H1 (cell line): ENCODE measurements around the gene FAT1. TPM values are rescaled to one million over a fixed set of nuclear protein-coding genes. Genes with fewer than 3 reads are reported as not detected.
A peak's percentile ranks its signal among the peaks of the same experiment; 100 is the strongest.

Source experiments
- BACH1 ChIP-seq: IDR thresholded peaks from 2 replicates; pipeline ENCODE4 v1.6.1; 2012; ENCODE audit warnings: low read length, improper control_type of control experiment
- BRCA1 ChIP-seq: IDR thresholded peaks from 2 replicates; pipeline ENCODE4 v1.6.1; 2012; ENCODE audit warnings: low read depth, low read length, improper control_type of control experiment
- CEBPB ChIP-seq: IDR thresholded peaks from 2 replicates; pipeline ENCODE4 v1.6.1; 2012; ENCODE audit warnings: low read depth, low read length
- NANOG ChIP-seq: IDR thresholded peaks from 2 replicates; pipeline ENCODE4 v1.6.1; 2011; ENCODE audit warnings: low read length, low read depth, mild to moderate bottlenecking, inconsistent platforms; ENCODE audit not compliant: insufficient read depth, poor library complexity, severe bottlenecking
- SP2 ChIP-seq: IDR thresholded peaks from 2 replicates; pipeline ENCODE4 v1.6.1; 2012; ENCODE audit warnings: mild to moderate bottlenecking, low read length, inconsistent platforms
- polyA plus RNA-seq, 7 experiments: library from polyadenylated mRNA; depleted of rRNA in 3 of 7; stranded (reverse) in 5 of 7; unstranded in 2 of 7; fragments of >200 nt in 5 of 7; fragments of 200-250 nt in 2 of 7; gene quantifications; 1 replicate in 5 of 7; 2 replicates in 1 of 7; 4 replicates in 1 of 7; pipeline versions ENCODE4 v1.2.1 to v1.2.3, GENCODE V29; 2011 to 2013; ENCODE audit warnings: missing spikeins in 2 of 7, mixed read lengths in 2 of 7
- total RNA-seq: library from RNA; stranded (reverse); fragmentation: NEBNext Ultra II Directional; extraction: Animal tissue kit (Norgen Biotek cat#: 25700); gene quantifications from 2 replicates; pipeline ENCODE4 v1.2.1, GENCODE V29; 2021
- TF ChIP-seq, protein P1 (sequence below): IDR thresholded peaks from 2 replicates; pipeline ENCODE4 v1.6.1; 2012; ENCODE audit warnings: inconsistent platforms
- TF ChIP-seq, protein P2 (sequence below): IDR thresholded peaks from 2 replicates; pipeline ENCODE4 v1.6.1; 2012; ENCODE audit warnings: low read length, inconsistent platforms
- TF ChIP-seq, protein P3 (sequence below), 3 experiments: IDR thresholded peaks; 1 replicate in 2 of 3; 2 replicates in 1 of 3; pipeline versions ENCODE4 v1.5.1 to v1.6.1; 2011; ENCODE audit warnings: low read length in 3 of 3, mild to moderate bottlenecking in 3 of 3, inconsistent platforms in 2 of 3, low read depth in 1 of 3, moderate library complexity in 1 of 3; ENCODE audit not compliant: insufficient read depth in 1 of 3; ENCODE audit errors: control extremely low read depth in 1 of 3

Gene FAT1
- total and polyA plus RNA-seq, 2 of the 8 experiments (the other 6 are each of a cell fraction or from before 2014, with no cell fraction given) = 94.4 to 137 TPM

DNA sequence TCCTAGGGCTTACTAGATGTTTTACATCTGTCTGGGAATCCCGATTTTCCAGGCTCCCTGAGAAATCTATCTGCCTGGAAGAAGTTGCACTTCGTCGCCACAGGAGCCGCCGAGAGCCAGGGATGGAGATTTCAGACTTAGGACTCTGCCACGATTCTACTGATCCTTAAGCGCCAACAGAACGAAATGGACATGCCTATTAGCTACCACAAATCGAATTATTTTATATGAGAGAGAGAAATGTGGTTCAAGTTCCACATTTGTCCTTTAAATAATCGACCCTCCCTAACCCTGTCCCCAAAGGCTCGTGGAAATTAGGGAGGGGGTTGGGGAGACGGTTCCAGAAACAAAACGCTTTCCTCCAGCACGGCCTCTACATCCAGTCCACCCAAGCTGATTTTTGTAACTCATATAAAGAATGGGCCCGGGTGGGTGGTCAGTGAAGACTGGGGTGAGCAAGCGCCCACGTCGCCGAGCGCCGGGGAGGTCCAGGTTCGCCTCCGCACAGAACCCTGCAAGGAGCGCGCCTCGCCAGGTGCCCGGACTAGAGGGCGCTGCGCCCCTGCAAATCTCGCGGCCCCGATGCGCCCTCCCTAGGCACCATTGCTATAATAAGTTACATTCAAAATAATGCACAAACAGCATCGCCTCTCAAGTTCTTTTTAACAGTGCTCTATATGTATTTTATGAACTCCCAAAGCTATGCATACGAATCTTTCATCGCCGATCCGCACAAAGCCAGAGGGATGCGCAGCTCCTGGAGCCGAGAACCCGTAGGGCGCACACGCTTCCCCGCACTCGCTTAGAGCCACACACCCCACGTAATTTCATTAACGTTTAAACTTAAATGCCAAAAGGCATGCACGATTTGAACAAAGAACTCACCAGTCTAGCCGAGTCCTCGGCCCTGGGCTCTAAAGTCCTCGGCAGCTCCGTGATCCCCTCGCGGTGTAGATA lies 2.1 kb upstream of the FAT1 start (continued):
- TF ChIP-seq, protein P1, sequence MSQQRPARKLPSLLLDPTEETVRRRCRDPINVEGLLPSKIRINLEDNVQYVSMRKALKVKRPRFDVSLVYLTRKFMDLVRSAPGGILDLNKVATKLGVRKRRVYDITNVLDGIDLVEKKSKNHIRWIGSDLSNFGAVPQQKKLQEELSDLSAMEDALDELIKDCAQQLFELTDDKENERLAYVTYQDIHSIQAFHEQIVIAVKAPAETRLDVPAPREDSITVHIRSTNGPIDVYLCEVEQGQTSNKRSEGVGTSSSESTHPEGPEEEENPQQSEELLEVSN = 0 out of 2 replicates have a peak, but pooled peaks have one; percentile 24
- TF ChIP-seq, protein P2, sequence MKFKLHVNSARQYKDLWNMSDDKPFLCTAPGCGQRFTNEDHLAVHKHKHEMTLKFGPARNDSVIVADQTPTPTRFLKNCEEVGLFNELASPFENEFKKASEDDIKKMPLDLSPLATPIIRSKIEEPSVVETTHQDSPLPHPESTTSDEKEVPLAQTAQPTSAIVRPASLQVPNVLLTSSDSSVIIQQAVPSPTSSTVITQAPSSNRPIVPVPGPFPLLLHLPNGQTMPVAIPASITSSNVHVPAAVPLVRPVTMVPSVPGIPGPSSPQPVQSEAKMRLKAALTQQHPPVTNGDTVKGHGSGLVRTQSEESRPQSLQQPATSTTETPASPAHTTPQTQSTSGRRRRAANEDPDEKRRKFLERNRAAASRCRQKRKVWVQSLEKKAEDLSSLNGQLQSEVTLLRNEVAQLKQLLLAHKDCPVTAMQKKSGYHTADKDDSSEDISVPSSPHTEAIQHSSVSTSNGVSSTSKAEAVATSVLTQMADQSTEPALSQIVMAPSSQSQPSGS = no peak
- no peak for TF ChIP-seq BRCA1
- no peak; the same call in 1 of the 2 replicates for TF ChIP-seq BACH1
- TF ChIP-seq SP2 = no peak
- TF ChIP-seq CEBPB = no peak
- TF ChIP-seq, protein P3, sequence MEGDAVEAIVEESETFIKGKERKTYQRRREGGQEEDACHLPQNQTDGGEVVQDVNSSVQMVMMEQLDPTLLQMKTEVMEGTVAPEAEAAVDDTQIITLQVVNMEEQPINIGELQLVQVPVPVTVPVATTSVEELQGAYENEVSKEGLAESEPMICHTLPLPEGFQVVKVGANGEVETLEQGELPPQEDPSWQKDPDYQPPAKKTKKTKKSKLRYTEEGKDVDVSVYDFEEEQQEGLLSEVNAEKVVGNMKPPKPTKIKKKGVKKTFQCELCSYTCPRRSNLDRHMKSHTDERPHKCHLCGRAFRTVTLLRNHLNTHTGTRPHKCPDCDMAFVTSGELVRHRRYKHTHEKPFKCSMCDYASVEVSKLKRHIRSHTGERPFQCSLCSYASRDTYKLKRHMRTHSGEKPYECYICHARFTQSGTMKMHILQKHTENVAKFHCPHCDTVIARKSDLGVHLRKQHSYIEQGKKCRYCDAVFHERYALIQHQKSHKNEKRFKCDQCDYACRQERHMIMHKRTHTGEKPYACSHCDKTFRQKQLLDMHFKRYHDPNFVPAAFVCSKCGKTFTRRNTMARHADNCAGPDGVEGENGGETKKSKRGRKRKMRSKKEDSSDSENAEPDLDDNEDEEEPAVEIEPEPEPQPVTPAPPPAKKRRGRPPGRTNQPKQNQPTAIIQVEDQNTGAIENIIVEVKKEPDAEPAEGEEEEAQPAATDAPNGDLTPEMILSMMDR (IDR thresholded peaks at IDR 0.05; ENCODE audit: control extremely low read depth in 1 of 3, insufficient read depth in 1 of 3, low read depth in 1 of 3, low read length in 3 of 3) = peak; percentile 62 to 81 (median 74)
- TF ChIP-seq NANOG = no peak
